Activated CD4-positive, CD25-positive, alpha-beta regulatory T cell (primary cell): Measurements from ENCODE around the gene PAQR9.

Source experiments
- DNase-seq, 4 experiments: peaks; one replicate each; lab custom pipeline; 2025; lab: John Stamatoyannopoulos, UW

PAQR9 gene

DNA sequence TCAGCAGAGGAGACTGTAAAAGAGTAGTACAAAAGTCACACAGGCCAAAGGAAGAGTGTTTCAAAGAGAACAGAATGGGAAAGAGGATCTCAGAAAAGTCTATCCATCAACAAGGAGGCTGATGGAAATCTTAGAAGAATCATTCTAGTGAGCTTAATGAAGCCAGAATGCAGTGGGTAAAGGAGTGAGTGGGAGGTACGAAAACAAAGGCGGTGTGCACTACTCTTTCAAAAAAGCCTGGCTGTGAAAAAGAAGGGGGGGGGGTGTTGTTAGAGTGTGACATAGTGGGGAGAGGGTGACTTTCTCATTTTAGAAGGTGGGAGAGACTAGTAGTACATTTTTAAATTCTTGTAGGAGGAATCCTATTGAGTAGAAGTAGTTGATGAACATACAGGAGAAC is 11.7 kb downstream of the PAQR9 start:
- no peak for DNase-seq

DNA sequence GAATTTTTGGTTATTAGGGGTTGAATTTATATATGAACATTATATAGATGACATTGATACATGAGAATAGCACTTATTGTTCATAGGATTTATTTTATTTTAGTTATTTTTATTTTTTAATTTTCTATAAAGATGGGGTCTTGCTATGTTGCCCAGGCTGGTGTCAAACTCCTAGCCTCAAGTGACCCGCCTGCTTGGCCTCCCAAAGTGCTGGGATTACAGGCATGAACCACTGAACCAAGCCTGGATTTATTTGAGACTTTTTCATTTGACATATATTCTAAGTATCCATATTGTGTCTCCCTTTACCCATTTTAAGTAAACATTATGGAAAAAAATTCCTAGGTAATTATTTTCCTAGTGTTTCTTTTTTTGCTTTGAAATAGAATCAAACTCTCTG is 12.5 kb downstream of the PAQR9 start:
- DNase-seq: no peak

DNA sequence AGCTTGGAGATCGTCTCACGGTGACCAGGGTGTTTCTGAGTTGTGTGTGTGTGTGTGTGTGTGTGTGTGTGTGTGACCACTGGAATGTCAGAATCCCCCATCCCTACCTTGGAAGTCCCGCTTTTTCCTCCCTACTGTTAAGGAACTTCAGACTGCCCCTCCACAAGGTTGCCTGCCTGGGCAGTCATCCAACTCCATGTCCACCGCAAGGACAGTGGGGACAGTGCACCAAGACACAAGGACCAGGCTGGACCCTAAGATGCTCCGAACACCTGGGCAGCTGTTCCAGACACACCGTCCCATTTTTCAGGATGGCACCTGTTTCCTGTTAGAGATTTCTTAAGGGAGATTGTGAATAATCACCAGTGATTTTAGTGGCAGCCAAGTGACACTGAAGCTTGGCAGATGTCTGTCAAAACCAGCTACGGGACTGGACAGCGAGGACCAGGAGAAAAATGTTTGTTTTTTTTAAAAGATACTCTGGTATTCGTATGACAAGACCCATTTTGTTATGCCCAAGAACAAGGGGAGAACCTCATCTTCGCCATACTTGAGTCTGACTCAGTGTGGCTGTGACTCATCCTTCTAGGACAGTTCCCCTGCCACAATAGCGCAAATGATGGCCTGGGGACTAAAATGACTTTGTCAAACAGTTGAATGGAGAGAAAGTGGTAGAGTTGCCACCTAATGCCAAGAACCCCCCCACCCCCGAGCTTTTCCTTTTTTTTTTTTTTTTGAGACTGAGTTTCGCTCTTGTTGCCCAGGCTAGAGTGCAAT is 15.5 kb downstream of the PAQR9 start:
- DNase-seq: no peak

DNA sequence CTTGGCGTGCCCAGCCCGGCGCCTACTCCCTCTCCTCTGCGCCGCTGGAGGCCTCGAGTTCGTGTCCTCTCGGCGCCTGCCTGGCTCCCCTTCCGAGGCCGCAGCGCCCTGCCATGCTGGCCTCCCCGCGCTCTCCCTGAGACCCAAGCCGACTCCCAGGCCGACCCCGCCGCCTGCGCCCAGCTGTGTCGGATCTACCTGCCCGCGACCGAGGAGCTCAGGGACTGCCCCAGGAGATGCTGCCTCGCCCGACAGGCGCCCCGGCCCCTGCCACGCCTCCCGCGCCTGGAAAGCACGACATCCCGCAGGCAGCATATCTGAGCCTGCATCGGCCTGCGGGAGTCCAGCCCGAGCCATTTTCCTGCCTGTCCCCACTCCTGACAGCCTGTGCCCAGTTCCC is 16.1 kb downstream of the PAQR9 start:
- no peak for DNase-seq

DNA sequence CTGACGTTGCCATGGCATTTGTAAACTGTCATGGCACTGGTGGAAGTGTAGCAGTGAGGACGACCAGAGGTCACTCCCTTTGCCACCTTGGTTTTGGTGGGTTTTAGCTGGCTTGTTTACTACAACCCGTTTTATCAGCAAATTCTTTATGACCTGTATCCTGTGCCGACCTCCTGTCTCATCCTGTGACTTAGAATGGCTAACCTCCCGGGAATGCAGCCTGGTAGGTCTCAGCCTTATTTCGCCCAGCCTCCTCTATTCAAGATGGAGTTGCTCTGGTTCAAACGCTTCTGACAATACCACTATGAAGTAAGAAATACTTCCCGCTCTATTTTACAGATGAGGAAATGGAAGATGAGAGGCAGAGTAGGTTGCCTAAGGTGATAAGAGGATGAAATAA is 16.6 kb downstream of the PAQR9 start:
- DNase-seq: no peak

DNA sequence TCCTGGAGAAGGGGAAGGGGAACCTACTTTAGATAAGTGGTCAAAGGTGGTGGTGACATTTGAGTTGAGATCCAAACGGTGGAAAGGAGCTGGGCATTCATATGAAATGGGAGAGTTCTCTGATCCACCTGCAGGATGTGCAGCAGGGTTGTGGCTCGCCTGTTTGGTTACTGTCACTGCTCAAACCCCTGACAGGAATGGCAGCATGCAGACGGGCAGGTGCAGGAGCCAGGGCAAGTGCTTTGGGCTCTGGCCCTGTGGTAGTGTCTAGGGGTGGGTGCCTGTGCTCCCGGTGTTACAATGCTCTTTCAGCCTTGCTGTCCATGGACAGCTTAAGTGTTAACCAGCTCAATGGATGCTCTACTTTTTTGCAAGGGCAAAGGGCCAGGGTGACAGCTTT is 18.5 kb downstream of the PAQR9 start:
- DNase-seq: no peak

DNA sequence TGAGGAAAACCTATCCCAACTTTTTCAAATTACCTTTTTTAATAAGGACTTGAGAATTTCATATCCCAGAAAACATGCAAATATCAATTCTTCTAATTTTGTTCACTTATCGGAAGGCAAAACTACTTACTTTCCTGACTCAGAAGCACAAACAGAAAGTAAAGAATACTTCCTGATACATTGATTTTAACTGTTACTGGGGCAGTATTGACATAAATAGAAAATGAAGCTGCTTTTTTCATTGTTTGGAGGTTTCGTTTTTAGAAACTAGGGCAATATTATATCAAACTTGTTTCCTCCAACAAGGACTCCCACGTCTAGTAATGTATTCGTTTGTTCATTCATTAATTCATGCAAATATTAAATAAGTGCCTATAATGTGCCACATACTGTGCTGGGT is 19.1 kb downstream of the PAQR9 start:
- DNase-seq: no peak

DNA sequence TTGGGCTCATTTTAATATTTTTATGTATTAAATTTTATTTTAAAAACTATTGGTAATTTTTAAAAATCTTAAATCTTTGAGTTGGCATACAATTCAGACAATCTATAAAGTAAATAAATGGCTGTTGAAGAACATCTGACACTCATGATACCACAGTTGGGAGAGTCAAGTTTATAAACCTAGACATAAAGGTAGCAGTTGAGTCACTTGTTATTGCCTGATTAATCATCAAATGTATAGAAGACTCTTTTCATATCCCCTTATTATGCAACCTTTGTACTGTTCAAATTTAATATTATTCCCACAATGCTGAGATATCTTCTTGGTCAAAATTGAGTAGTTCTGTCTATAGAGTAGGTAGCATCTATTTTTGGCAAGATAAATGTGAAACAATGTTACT is 19.6 kb downstream of the PAQR9 start:
- no peak for DNase-seq

DNA sequence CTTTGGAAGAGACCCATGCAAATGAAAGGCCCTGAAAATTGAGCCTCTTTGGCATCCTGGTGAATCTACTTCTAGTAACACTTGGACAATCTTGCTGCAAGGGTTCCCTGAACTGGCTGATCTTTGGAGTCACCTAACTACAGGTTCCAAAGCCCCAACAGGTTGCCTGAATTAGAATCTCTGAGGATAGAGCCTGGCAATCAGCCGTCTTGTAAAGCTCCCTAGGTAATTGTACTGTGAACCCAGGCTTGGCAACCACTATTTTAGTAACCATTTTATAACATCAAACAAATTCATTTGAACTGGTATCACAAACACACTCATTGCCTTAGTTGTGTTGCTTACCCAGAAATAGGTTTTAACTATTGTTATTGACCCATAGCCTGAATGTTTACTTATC is 20.1 kb downstream of the PAQR9 start:
- DNase-seq: no peak

DNA sequence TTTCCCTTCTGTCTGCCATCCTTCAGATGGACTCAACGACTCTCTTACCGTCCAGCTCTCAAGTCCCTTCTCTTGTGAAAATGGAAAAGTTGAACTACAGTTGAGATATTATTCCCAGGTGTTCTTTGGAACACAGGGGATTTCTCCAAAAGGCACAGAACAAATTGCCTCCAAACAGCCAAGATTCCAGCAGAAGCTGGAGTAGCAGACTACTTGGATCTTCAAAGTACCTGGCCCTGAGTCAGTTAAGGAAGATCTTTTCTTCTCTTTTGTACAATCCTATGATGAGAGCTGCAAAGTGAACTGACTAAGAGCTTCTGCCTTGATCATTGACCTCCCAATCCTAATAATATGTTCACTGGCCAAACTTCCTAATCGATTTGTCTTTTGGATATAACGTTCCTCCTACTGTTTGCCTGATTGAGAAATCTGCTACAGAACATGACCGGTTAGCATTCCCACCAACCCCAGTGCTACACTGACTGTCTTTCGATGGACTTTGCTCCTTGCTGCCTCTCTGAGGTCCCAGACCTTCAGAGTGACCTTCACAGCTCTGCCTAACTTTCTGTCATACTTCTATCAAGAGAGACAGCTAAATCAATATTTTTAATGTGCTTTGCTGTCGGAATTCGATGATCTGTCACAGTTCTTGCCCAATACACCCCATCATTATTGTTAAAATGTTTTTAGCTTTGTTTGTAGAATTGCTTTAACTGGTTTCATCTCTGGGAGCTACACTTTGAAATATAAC is 21.9 kb downstream of the PAQR9 start:
- DNase-seq: no peak

DNA sequence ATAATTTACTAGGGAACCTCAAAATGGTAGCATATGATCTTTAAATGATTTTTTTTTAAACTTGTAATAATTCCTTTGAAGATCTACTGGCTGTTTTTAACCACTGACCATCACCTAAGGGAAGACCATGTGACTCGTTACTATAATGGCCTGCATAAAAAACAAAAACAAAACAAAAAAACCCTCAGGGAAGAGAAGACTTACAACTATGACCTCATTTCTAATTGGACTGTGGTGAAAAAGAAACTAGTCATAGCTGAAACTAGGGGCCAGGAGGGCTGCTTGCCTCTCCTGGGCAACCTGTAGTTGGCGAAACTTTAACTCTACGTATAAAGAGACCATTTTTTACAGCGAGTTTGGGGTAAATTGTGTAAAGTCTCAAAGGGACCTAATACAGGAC is 23.0 kb downstream of the PAQR9 start:
- no peak for DNase-seq

DNA sequence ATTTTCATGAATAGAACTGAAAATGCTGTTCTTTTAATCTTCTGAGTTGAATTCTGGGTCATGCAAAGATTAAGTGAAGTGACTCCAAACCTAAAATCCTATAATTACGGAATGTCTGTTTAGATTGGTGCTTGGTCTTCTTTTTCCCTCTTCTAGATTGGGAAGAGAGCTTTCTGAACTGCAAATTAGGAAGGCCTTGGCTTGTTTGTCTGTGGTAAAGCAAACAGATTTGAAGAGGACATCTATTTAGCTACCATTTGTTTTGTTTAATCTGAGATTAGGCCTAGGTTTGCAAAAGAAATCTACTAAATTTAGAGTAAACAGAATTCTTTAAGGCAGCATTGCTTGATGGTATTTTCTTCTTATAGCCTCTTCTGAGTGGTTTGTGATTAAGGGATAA is 23.5 kb downstream of the PAQR9 start:
- no peak for DNase-seq

DNA sequence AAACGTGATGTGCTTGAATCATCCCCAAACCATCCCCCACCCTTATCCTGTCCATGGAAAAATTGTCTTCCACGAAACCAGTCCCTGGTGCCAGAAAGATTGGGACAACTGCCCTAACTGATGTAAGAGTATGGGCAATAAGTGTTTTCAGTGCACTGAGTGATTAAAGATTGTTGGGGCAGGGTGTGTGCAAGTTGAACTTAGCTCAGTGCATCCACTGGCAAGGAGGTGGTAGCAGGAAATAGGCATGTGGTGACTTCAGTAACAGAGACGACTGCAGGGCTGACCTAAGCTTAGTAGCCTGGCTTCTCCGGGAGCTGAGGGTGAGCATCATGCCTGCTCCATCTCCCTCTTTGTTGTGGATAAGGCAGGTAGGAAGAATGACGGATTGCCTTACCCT is 27.5 kb downstream of the PAQR9 start:
- no peak for DNase-seq

DNA sequence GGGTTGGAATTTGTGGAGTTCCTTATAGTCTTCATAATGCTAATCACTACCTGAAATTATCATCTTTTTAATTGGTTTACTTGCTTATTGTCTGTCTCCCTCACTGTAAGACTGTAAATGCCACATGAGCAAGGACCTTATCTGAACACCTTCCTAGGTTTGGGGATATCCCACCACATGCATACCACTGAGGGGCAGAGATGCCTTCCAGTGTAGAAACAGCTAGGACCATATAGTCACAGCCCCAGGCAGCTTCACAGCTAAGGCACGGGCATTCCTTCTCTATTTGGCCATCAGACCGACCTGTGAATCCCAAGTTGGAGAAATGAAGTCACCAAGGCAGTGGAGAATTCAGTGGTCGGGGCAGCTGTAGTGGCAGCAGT is 28.6 kb downstream of the PAQR9 start:
- no peak for DNase-seq

DNA sequence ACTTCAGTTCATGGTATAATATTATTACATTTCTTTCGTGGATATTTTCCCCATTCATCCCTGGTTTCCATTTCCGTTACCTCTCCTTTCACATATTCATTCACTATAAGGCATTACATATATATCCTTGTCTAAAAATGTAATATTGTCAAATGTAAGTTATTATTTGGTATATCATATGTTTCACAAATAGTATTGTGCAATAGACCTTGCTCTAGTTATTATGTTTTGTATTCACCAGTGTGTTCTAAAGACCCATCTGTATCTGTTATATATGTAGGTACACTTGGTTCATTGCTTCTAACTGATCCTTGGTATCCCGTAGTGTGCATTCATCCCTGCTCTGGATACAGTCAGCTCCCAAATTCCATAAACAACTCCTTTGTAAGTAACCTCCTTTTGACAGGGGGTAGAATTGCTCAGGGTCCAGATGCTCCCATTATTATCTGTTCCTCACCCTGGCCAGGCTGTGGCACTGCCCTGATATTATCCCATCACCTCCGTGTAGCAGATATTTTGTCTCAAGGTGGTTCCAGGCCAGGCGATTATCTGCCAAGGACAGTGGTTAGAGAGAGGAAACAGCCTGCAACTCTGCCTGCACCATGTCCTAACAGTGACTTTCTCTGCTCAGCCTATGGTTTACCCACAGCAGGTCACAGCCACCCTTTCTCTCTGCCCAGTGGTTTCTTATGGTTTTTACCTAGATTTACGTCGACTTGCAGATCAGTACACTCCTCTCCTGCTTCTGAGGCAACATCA is 29.2 kb downstream of the PAQR9 start:
- DNase-seq: no peak

DNA sequence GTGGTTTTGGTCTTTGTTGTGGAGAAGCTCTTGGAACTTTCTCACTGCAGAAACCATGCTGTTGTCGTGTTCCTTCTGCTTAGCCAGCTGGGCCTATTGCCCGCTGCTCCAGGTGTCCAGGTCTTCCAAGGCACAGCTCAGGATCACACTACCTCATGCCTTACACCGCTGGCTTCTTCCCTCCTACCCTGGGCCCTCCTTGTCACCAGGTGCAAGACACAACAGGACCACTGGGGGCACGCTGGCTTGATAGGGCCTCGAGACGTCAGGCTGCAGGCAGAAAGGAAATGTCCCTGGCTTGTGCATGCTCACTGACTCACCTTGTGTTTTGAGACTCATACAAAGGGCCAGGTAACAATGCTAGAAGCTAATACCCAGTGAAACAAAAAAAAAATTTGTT is 32.3 kb downstream of the PAQR9 start:
- no peak for DNase-seq

DNA sequence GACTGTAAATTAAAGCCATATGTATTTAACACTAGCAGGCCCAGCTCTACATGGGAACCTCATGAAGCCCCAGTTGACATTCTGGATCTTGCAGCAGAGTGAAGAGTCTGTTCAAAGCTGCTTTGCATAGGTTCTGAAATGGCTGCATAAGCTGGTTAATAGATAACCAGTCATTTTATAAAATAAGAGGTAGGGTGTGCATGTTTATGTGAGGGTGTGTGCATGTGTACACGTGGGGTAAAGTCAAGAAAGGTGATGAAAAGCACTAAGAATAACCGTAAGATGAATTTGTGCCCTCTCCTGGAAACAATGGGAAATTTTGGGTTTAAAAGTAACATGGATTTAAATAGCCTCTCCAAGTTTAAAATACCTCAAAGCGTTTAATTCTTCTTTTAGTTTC is 33.0 kb downstream of the PAQR9 start:
- DNase-seq: no peak

DNA sequence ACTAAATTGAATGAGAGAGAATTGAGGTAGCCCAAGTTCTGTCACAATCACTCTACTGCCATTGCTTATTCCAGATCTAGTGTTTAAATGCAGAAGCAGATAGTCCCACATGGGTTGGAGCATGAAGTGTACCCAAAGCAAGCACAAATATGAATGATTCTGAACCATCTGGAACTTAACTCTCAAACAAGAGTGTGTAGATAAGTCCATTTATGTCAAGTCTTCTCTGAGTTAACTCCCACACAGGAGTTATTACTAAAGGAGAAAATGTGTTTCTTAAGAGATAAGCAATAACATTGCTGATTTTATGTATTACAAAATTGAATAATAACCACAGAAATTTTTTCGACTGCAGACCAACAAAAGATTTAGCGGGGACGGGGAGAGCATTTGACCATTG is 33.6 kb downstream of the PAQR9 start:
- no peak for DNase-seq

DNA sequence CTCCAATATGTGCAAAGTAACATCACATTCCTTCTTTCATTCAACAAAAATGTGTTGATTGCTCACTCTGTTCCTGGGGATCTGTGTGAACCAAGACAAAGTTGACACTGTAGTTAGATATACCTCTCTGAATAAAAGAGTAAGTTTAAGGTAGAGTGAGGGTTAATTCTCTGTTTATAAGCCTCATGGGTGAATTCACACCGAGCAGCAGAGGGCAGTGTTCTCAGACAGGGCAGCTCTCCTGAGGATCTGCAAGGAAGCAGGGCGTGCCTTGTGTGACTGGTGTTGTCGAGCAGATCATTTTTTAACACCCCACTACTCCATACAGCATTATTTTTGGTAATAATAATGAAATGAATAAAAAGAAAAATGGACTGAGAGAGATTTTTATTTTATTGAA is 34.4 kb downstream of the PAQR9 start:
- DNase-seq: peak in 2 of 4 experiments; percentile 6 to 12

DNA sequence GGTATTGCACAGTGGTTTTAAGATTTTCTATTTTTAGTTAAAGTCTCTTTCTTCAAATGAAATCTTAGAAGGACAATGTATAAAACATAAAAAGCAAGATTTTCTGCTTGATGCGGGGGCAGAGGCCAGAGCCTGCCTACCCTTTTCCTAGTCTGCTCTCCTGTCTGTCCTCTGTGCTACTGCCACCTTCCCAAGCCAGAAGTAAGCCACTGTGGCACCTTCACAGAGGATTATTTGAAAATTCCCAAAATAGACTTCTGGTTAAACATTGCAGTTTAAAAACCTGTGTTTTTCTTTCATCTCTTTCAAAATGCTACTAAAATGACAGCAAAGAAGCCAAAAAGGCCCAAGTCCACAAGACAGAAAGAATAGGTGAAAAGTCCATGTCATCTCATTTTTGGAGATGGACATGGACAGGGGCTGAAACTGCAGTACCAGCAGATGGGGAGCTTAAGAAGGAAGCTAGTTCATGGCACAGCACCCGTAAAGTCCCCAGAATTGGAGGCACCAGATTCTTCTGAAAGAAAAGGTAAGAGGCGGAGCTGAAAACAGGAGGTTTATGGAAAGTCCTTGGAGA is 37.0 kb downstream of the PAQR9 start:
- no peak for DNase-seq

DNA sequence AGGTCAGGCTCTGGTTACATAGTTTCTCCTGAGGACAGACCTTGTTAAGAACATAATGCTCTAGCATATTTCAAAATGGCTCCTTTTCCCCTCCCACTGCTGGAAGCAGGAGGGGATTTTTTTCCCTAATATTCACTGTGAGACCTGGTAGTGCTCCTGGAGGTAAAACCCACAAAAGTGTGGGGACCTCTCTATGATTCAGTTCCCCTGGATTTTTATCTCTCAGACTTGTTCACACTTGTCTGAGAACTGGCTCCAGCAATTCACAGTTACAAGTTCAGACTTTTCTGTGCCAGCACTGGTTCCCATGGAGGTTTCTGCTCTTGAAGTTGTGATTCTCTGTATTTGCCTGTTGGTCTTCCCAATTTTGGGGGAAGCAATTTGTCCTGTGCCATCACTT is 38.3 kb downstream of the PAQR9 start:
- no peak for DNase-seq

DNA sequence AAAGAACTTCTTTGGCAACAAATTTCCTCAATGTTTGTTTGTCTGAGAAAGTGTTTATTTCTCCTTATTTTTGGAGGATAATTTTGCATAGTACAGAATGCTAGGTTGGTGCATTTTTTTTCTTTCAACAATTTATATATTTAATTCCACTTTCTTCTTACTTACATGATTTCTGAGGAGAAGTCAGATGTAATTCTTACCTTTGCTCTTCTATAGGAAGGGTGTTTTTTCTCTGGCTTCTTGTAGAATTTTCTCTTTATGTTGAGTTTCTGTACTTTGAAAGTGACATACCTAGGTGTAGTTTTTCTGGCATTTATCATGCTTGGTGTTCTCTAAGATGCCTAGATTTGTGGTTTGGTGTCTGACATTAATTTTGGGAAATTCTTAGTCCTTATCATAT is 39.8 kb downstream of the PAQR9 start:
- DNase-seq: no peak

DNA sequence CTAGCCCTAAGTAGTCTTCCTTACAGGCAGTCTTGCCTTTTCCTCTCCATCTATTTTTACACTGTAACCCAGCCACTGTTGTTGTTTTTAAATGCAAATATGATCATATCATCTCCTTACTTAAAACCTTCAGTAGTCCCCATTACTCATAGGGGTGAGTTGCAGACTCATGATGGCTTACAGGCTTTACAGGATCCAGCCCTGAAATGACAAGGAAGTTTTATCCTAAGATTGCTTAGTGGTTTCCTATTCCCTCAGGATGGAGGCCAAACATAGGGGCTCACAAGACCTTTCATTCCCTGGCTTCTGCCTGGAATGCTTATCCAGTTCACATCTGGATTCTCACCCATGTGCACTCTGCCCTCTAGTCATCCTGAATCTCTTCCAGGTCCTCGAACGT is 46.9 kb downstream of the PAQR9 start:
- DNase-seq: no peak
